HG03558 (cell line): ENCODE measurements around the gene LSS.
"Not testable (repeated sequence)": the region's sequence is repeated elsewhere in the genome, so short reads cannot be mapped to it uniquely, and the experiment has no call there.

Experiments
- ATAC-seq: cut with Tn5 transposase; IDR thresholded peaks from one replicate; pipeline ENCODE4 v1.9.1; 2021; ENCODE audit warnings: moderate number of reproducible peaks; ENCODE audit not compliant: unreplicated experiment; ENCODE audit errors: extremely low read depth

Gene LSS

GRCh38 chr21:46207006-46207919 is 21.3 kb downstream of the LSS start:
- no peak for ATAC-seq

- ATAC-seq, result no peak
These were observed 22.2 kb downstream of the LSS start for GRCh38 chr21:46206163-46207005.

GRCh38 chr21:46205766-46206162 is 22.8 kb downstream of the LSS start:
- no peak for ATAC-seq

GRCh38 chr21:46205166-46205565 is 23.4 kb downstream of the LSS start:
- no peak for ATAC-seq

GRCh38 chr21:46203203-46203600 is 25.4 kb downstream of the LSS start:
- ATAC-seq, result no peak

GRCh38 chr21:46202592-46203202 is 25.9 kb downstream of the LSS start:
- ATAC-seq, result no peak

GRCh38 chr21:46200877-46201803 is 27.4 kb downstream of the LSS start:
- ATAC-seq, result not testable (repeated sequence)

- no peak for ATAC-seq
These were observed 28.9 kb downstream of the LSS start for GRCh38 chr21:46199436-46200373.

GRCh38 chr21:46196733-46197132 is 31.8 kb downstream of the LSS start:
- no peak for ATAC-seq

GRCh38 chr21:46195595-46196195 is 32.9 kb downstream of the LSS start:
- no peak for ATAC-seq

- ATAC-seq, result no peak
These were observed 33.9 kb downstream of the LSS start for GRCh38 chr21:46194374-46195334.

- no peak for ATAC-seq
These were observed 34.7 kb downstream of the LSS start for GRCh38 chr21:46193829-46194373.

- no peak for ATAC-seq
These were observed 36.6 kb downstream of the LSS start for GRCh38 chr21:46191686-46192575.

- ATAC-seq, result no peak
These were observed 37.3 kb downstream of the LSS start for GRCh38 chr21:46191257-46191685.

- ATAC-seq, result no peak
These were observed 38.0 kb downstream of the LSS start for GRCh38 chr21:46190491-46191131.
